Right atrium auricular region (tissue), 2 donors: ENCODE results near the gene NHS. TPM values are rescaled to one million over a fixed set of nuclear protein-coding genes. Genes with fewer than 3 reads are reported as not detected.
"Not testable (repeated sequence)": the region's sequence is repeated elsewhere in the genome, so short reads cannot be mapped to it uniquely, and the experiment has no call there.

Source experiments
- DNase-seq: peaks from one replicate; pipeline ENCODE4 v3.0.0-alpha.2; 2019; ENCODE audit warnings: low spot score
- H3K27ac ChIP-seq, 2 donors: fragments of 200-600 bp; sonication (generic); 1 replicate in 1 of 2; 2 replicates in 1 of 2; pipeline ENCODE4 v1.5.1; 2016 to 2019
- H3K27me3 ChIP-seq, 2 donors: fragments of 200-600 bp; sonication (generic); one replicate each; pipeline versions ENCODE4 v1.5.1 to v1.6.0; 2017 to 2019
- H3K36me3 ChIP-seq: fragments of 200-600 bp; sonication (generic); one replicate; pipeline ENCODE4 v1.5.1; 2016
- H3K4me1 ChIP-seq, 2 donors: fragments of 200-600 bp; sonication (generic); one replicate each; pipeline versions ENCODE4 v1.5.1 to v1.6.0; 2017 to 2019
- H3K4me3 ChIP-seq, 2 donors: fragments of 200-600 bp; sonication (generic); 1 replicate in 1 of 2; 2 replicates in 1 of 2; pipeline ENCODE4 v1.5.1; 2017 to 2019; ENCODE audit warnings: mild to moderate bottlenecking in 1 of 2, moderate library complexity in 1 of 2
- H3K9me3 ChIP-seq, 2 donors: fragments of 200-600 bp; sonication (generic); one replicate each; pipeline ENCODE4 v1.5.1; 2019
- CTCF ChIP-seq, 2 donors: fragments of 200-600 bp; sonication (generic); IDR thresholded peaks; one replicate each; pipeline ENCODE4 v1.5.1; 2019; ENCODE audit warnings: antibody characterized with exemption in 2 of 2
- total RNA-seq, 2 donors: library from RNA; depleted of rRNA; stranded (reverse); fragments of >200 nt; gene quantifications; one replicate each; pipeline ENCODE4 v1.1.0, GENCODE V29; 2016

The NHS gene
- total RNA-seq, 2 donors from 2014 or later, result 0.59 to 2.0 TPM

GRCh38 chrX:17564689-17565409 lies 189.8 kb downstream of the NHS start:
- no peak overlapping the region for H3K4me3 ChIP-seq
- H3K9me3 ChIP-seq, result no peaks in the 10 kb centered on the region
- DNase-seq, result no peak
- no peaks in the 10 kb centered on the region for H3K36me3 ChIP-seq
- peaks cover 0 to 9% of the 10 kb centered on the region in 2 donors for H3K4me1 ChIP-seq
- no peak for TF ChIP-seq CTCF (IDR thresholded peaks at IDR 0.05)
- H3K27ac ChIP-seq, result no peak overlapping the region
- no peaks in the 10 kb centered on the region for H3K27me3 ChIP-seq

- no peaks in the 10 kb centered on the region for H3K9me3 ChIP-seq
- no peaks in the 10 kb centered on the region for H3K36me3 ChIP-seq
- no peaks in the 10 kb centered on the region for H3K27me3 ChIP-seq
- H3K4me1 ChIP-seq, result peaks cover 0 to 9% of the 10 kb centered on the region in 2 donors
- TF ChIP-seq CTCF (IDR thresholded peaks at IDR 0.05), result no peak
- peak overlapping the region in 1 of 2 donors; percentile 32 for H3K27ac ChIP-seq
- H3K4me3 ChIP-seq, result no peak overlapping the region
- no peak for DNase-seq
These were observed 191.7 kb downstream of the NHS start for GRCh38 chrX:17566740-17567139.

- H3K27ac ChIP-seq, result peak overlapping the region in 1 of 2 donors; percentile 32
- H3K4me1 ChIP-seq, result peaks cover 0 to 9% of the 10 kb centered on the region in 2 donors
- DNase-seq, result no peak
- H3K36me3 ChIP-seq, result no peaks in the 10 kb centered on the region
- TF ChIP-seq CTCF (IDR thresholded peaks at IDR 0.05), result no peak
- no peaks in the 10 kb centered on the region for H3K27me3 ChIP-seq
- no peaks in the 10 kb centered on the region for H3K9me3 ChIP-seq
- no peak overlapping the region for H3K4me3 ChIP-seq
These were observed 192.2 kb downstream of the NHS start for GRCh38 chrX:17567187-17567586.

- Histone ChIP-seq H3K4me1 (peaks cover 0 to 9% of the 10 kb centered on the region in 2 donors), H3K27ac (no peak overlapping the region), H3K9me3 (peaks cover 0 to 3% of the 10 kb centered on the region in 2 donors), H3K36me3 (no peaks in the 10 kb centered on the region), H3K27me3 (no peaks in the 10 kb centered on the region), H3K4me3 (no peak overlapping the region)
- DNase-seq, result no peak
- no peak for TF ChIP-seq CTCF (IDR thresholded peaks at IDR 0.05)
These were observed 192.8 kb downstream of the NHS start for GRCh38 chrX:17567821-17568220.

GRCh38 chrX:17568804-17569203 lies 193.8 kb downstream of the NHS start:
- H3K27ac ChIP-seq, H3K4me3 ChIP-seq, H3K36me3 ChIP-seq, DNase-seq, H3K4me1 ChIP-seq, H3K27me3 ChIP-seq, H3K9me3 ChIP-seq: not testable (repeated sequence)

GRCh38 chrX:17579026-17579425 lies 204.0 kb downstream of the NHS start:
- Histone ChIP-seq H3K4me3 (no peak overlapping the region), H3K27ac (no peak overlapping the region), H3K9me3 (no peaks in the 10 kb centered on the region), H3K27me3 (no peaks in the 10 kb centered on the region), H3K4me1 (peaks cover 0 to 9% of the 10 kb centered on the region in 2 donors), H3K36me3 (no peaks in the 10 kb centered on the region)
- no peak for TF ChIP-seq CTCF (IDR thresholded peaks at IDR 0.05)
- no peak for DNase-seq
